Suppressor macrophage treated with lipopolysaccharide for 1 hour (primary cell): Measurements from ENCODE around the gene FLNB.

Source experiments
- DNase-seq, 3 donors: peaks; one replicate each; pipeline ENCODE4 v3.0.0-alpha.2; 2020 to 2022

The FLNB gene

DNA sequence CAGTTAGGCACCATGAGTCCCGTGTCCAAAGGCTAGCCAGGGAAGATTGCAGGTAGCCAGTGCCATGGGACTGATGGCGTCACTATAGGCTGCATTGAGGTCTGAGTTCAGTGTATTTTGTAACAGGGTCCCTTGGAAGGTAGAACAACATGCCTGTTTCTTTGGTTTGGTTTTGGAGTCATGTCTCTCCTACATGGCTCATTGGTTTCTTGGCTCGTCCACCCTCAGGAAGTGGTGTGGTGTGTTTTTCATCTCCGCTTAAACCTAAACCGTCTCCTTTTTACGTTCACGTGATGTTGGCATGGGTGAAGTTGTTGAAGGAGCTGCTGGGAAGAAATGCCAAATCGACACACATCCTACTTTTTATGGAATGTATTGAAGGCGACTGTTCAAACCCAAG is 71.6 kb downstream of the FLNB start:
- DNase-seq = no peak

DNA sequence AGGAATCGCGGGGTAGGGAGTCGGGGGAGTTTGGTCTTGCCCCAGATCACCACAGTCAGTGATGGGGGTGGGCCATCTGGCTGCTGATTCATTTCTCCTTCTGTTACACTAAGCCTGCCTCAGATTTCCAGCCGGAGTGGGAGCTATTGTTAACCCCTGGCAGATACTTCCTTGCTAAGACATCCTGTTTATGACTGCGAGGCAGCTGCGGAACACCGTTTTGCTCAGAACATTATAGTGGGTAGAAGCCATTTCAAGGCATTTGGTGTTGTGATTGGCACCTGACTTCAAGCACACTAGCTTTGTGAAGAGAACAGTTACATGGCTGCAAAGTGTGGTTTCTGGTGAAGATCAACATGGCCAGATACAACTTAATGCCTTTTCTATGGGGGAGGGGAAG is 73.8 kb downstream of the FLNB start:
- peak; percentile 61 to 70 (median 64) for DNase-seq

DNA sequence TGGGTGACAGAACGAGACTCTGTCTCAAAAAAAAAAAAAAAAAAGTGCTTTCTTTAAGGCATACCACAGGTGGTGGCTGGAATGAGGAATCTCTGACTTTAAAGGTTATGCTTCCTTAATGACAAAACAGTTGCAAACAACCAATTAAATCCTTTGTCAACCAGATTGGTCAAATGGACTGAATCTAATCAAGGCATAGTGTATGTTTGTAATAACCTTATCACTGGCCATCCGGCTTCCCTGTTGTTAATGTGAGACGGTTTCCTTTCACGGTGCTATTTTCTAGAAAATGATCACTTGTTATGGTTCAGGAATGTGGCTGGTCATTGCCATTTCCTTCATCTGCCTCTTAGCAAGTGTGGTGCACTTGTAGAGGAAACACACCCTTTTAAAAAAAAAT is 75.9 kb downstream of the FLNB start:
- DNase-seq = no peak

DNA sequence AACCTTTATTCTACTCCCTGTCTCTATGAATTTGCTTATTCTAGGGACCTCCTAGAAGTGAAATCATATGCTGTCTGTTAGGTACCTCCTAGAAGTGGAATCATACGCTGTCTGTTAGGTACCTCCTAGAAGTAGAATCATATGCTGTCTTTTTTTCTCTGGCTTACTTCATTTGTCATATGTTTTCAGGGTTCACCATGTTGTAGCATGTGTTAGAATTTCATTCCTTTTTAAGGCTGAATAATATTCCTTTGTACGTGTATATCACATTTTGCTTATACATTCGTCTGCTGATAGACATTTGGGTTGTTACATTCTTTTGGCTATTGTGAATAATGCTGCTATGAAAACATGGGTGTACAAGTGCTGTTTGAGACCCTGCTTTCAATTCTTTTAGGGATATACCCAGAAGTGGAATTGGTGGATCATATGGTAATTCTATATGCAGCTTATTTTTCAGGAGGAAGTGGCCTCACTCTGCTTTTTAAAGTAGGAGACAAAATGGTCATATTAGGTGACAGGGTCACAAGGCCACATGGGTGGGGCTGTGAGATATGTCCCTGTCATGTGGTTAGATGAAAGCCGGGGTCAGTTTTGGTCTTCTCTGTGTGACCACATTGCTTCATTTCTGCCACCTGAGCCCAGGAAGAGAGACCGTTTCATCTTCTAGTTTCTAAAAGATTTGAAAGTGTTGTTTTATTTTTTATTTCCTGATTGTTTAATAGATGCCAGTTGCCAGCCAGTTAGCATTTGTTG is 76.7 kb downstream of the FLNB start:
- peak; percentile 24 to 29 (median 28) for DNase-seq

DNA sequence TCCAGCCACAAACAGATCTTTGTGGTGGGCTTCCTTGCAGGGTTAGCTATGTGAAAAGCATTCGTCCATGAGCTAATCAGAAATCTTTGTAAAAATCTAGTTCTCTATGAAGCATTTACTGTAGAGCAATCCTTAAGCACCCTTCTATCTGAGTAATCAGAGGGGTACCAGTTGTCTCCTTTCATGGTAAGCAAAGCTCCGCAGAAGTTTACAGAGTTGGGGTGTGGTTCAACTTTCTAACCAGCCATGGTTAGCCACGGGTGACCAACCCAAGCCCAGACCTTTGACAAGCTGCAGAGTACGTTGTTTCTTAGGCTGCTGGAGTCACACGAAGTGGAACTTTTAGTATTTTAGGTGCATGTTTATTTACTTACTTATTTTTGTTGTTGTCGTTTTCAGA is 77.4 kb downstream of the FLNB start:
- DNase-seq = no peak

DNA sequence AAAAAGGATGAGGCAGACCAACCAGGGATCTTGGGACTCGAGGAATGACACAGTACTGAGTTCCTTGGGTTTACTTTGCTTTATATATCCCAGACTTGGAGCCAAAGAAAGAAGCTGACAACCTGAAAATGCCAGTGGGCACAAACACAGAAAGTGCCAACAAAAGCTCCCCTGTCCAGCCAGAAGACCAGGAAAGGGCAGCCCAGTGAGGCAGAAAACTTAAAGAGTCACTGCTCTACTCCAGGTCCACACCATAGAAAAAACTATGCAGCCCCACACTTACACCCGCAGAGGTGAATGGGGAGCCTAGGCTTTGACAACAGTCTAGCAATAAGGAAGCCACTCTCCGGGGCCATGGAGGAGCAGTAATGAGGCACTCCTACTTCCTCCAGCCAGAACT is 80.3 kb downstream of the FLNB start:
- DNase-seq = no peak

DNA sequence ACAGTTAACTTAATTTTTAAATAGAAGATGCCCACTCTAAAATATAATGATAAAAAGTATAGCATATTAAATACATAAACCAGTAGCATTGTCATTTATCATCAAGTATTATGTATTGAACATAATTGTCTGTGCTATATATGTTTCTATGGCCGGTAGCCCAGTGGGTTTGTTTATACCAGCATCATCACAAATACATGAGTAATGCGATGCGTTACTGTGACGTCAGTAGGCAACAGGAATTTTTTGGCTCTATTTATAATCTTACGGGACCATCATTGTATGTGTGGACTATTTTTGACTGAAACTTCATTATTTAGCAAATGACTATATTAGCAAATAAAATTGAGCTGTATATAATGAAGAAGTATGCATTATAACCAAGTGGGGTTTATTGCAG is 82.1 kb downstream of the FLNB start:
- DNase-seq = no peak

DNA sequence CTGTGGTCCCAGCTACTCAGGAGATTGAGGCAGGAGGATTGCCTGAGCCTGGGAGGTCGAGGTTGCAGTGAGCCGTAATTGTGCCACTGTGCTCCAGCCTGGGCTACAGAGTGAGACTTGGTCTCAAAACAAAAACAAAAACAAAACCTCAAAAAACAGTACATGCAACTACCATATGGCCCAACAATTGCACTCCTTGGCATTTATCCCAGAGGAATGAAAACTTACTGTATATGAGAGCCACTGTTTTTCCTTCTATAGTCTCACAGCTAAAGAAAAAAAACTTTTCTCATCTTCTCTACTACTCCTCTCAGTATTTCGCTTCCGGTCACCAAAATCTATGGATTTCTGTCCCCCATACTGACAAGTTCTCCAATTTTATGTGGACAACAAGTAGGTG is 84.3 kb downstream of the FLNB start:
- DNase-seq = no peak

DNA sequence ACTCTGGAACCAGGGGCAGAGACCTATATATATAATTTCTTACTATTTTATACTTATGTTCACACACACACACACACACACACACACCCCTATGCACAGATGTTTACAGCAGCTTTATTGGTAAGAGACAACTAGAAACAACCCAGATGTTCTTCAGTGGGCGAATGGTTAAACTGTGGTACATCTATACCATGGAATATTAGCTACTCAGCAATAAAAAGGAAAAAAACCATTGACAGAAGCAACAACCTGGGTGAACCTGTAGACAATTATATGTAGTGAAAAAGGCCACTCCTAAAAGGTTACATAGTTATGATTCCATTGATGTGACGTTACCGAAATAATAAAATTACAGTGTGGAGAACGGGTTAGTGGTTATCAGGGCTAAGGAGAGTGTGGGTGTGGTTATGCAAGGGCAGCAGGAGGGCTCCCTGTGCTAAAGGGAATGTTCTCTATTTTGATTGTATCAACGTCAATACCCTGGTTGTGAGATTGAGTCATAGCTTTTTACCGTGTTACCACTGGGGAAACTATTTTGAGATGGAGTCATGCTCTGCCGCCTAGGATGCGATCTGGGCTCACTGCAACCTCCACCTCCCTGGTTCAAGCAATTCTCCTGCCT is 85.5 kb downstream of the FLNB start:
- peak; percentile 49 to 68 (median 58) for DNase-seq

DNA sequence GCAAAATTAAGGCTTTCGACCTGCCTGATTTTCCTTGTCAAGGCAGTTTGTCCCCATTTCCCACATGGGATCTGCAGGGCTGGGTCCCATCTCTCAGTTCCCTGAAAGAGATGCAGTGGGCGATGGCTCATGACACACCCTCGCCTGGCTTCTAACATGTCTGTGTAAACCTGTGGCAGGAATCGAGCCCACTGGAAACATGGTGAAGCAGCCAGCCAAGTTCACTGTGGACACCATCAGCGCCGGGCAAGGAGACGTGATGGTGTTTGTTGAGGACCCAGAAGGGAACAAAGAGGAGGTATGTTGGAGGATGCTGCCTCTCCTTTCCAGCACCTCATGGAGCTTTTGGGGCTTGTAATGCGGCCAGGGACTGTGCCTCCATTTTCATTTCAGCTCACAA is 86.4 kb downstream of the FLNB start:
- no peak for DNase-seq

DNA sequence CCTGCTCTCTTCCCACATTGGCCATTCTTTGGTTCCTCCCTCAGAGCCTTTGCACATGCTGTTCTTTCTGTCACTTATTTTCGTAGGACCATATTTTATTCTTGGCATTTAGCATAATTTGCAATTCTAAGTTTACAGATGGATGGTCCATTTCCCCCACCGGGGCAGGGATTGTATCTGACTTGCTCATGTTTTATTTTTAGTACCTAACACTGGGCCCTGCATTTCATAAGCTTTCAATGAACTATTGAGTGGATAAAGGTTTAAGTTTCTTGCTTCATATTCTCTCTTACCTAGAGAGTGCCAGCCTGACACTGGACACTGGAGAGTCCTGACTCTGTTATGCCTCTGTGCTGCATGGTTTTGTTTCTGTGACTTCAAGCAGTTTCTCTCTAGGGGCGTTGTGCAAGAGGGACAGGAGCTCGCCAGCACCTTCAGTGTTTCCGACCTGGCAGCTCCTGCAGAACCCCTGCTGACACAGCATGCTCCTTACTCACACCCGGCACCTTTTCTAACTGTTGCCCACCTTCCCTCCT is 87.4 kb downstream of the FLNB start:
- DNase-seq = no peak

DNA sequence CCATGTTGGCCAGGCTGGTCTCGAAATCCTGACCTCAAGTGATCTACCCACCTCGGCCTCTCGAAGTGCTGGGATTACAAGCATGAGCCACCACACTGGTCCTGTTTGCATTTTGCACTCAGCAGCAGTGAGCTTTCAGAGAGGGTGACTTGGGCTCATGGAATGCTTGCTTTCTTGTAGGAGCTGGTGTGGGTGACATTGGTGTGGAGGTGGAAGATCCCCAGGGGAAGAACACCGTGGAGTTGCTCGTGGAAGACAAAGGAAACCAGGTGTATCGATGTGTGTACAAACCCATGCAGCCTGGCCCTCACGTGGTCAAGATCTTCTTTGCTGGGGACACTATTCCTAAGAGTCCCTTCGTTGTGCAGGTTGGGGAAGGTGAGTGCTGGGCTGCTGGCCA is 90.3 kb downstream of the FLNB start:
- DNase-seq = no peak

DNA sequence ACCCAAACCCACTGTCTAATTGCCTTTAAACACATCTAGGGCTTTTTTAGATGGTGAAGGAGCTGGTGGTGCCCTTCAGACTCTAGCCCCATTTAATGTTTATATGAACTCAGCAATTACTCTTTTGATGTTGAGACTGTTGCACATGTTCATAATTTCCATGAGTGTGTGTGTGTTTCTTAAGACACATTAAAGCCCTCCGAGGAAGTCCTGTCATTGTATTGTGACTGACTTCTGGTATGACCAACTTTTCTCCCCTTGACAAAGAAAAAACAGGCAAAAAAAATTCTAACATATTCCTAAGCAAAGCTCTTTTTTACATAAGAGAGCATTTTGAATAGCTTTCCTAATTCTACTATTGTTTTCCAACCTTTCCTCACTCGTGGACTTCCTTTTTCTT is 91.6 kb downstream of the FLNB start:
- no peak for DNase-seq

DNA sequence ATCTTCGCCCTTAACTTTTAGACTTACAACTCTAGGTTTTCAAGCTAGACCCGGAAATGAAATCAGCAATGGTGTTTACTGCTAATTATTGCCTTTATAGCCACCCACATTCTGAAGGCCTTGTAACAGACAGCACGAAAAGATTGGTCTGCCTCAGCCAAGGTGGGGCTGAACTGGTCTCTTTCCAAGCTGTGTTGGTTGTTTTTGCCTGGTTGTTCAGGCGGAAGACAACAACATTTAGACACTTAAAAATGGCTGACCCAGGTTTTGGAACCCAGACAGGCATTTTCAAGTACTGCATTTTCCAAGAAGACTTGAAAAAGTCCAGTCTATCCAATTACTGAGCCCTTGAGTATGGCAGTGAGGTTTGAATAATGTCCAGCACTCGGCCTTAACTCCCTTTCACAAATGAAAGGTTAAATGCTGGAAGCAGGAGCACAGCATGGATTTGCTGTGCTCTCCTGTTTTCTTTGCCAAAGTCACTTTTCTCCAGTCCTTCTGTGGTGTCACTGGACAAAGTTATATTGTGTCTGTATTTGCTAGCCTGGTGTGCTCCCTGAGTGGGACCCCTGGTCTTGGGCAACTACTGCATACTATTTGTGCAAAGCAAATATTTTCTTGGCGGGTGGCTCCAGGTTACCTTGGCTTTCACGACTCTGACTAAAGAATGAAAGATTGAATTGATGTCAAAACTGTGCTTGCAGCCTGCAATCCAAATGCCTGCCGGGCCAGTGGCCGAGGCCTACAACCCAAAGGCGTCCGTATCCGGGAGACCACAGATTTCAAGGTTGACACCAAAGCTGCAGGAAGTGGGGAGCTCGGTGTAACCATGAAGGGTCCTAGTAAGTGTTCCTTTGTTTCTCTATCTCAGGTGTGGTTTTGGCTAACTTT is 93.5 kb downstream of the FLNB start:
- DNase-seq = no peak

DNA sequence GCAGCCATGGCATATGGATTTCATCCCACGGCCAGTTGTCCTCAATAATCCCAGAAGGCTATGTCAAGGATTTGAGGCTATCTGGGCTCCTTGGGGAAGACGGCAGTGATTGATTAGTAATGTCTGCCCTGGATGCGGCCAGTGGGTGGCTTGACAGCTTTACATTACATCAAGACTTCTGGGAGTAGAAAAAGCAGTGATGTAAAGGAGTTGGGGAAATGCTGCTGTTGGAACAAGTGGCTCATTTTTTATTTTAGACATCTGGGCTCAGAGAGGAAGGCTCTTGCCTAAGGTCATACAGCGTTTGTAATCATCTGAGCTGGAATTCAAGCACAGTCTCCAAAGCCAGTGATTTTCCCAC is 94.1 kb downstream of the FLNB start:
- DNase-seq = no peak

DNA sequence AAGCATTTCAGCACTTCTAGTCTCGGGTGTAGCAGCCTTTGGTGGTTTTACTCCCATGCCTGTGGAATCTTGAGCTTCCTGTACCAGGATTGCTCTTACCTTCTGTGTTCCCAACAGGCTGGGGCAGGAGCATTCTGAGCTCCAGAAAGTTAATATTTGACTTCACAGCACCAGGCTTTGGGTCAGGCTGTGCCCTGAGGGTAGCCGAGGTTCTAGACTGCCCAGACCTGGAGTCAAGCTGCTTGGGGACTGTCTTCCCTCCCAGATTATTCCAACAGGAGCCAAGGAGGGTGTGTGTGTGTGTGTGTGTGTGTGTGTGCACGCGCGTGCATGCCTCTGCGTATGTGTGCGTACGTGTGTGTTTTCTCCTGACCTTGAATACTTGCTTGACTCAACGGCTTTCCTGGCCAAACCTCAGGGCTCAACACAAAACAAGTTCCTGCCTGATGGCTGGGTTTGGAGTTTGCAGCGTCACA is 94.8 kb downstream of the FLNB start:
- no peak for DNase-seq

DNA sequence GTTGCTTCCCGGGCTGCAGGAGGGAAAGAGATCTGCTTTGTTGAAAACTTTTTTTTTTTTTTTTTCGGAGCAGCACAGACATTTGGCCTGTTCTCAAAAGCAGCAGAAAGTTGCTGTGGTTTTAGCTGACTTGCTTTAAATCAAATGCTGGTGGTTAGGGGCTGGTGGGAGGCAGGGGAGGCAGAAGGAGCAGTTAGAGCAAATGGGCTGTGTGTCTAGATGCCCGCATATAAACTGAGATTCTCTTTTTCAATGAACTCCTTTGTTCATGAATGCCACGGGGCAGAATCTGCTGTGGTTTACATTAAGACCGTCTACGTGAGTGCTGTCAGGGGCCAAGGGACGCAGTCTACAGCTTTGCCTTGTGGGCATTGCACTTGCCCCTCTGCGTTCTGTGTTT is 95.9 kb downstream of the FLNB start:
- no peak for DNase-seq

DNA sequence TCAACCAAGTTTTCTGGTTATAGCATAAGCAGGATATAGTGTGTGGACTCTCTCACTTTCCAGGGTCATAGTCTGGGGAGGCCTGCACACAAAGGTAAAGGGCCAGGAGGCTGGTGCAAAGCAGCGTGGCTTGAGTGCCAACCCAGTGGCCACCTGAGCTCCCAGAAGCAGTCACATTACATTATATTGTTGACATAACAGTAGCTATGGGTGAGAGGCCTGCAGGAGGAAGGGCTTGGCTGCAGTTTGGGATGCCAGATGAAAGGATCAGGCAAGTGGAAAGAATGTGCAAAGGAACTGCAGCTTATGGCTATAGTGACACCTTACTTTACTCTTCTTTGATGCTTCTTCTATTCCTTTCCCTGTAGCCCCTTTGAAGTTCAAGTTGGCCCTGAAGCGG is 96.5 kb downstream of the FLNB start:
- no peak for DNase-seq

DNA sequence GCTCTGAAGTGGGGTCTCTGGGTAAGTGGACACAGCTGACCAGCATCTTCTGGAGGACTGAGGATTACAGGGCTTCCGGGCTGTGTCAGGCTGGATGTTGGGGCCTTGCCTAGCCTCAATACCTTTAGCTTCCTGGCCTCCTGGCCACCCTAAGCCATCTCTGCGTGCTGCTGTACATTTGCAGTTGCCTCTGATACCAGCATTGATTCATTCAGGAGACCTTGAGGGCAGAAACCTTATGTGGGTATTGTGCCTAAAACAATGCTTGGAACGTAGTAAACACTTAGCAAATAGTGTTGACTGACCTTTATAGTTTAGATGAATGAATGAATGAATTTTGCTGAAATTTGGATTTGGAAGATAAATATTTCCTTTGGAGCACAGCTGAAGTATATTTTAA is 97.0 kb downstream of the FLNB start:
- DNase-seq = no peak

DNA sequence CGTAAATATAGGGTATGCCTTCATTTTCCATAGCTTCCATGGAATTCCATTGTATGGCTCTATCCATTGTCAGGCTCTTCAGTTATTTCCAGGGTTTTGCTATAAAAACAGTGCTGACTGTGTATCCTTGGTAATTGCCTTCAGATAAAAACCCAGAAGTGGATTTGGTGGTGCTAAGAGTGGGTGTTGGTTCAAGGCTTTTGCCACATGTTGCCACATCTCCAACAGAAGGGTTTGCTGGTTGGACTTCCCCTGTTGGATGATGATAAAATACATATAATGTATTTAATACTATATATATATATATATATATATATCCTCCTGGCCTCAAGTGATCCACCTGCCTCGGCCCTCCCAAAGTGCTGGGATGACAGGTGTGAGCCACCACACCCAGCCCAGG is 97.8 kb downstream of the FLNB start:
- peak; percentile 19 to 37 (median 32) for DNase-seq

DNA sequence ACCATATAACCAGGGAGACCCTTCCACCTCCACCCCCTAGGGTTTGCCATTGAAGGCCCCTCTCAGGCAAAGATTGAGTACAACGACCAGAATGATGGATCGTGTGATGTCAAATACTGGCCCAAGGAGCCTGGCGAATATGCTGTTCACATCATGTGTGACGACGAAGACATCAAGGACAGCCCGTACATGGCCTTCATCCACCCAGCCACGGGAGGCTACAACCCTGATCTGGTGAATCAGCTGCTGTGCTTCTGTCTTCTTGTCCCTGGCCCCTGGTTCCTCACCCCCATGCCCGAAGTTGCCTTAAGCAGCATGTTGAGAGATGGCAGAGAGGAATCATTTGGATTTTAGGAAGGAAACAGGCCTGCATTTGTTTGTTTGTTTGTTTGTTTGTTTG is 98.4 kb downstream of the FLNB start:
- no peak for DNase-seq

DNA sequence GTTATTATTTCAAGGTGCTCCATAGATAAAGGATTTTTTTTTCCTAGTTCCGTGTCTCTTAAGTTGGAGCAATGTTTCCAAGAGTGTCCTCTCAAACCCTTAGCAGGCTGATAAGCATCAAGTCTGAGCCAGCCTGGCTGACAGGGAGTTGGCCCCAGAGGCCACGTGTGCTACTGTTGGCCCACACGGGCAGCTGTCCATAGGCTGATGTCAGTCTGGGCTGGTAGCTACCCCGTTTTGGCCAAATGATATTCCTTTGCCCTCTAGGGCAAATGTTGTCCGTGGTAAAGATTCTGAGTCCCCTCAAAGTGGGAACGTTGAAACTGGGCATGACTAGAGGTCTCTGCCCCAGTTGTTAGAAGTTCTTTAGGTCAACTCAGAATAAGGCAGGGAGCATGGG is 99.4 kb downstream of the FLNB start:
- DNase-seq = no peak

DNA sequence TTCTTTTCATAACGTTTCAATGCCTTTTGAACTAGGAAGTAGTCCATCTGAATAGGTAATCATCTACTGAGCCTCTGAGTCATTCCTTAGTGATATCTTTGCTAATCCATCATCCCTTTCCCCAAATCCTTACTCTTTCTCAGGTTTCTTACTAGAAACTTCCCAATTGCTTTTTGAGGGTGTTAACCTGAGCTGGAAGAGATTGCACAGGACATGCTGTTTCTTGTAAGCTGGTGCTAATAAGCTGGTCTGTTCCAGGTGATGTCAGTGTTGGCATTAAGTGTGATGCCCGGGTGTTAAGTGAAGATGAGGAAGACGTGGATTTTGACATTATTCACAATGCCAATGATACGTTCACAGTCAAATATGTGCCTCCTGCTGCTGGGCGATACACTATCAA is 101.5 kb downstream of the FLNB start:
- DNase-seq = no peak
